OCI-LY7 (cell line): ENCODE data around the gene CALD1. TPM values are rescaled to one million over a fixed set of nuclear protein-coding genes. Genes with fewer than 3 reads are reported as not detected.

ENCODE experiments used
- BruUV-seq: library from RNA; stranded (reverse); fragments of 400-500 nt; replicated peaks from 2 replicates; lab custom pipeline; 2021; lab: Mats Ljungman, UMichigan
- CTCF ChIA-PET: fragments of 300-600 bp; sonication (Branson Sonifier 250); formaldehyde crosslinking; loops from one replicate; lab custom pipeline; 2022; ENCODE audit warnings: antibody characterized with exemption; ENCODE audit not compliant: unreplicated experiment; lab: Charles Lee
- POLR2A ChIA-PET: fragments of 300-600 bp; sonication (Branson Sonifier 250); formaldehyde crosslinking; loops from one replicate; lab custom pipeline; 2022; ENCODE audit warnings: antibody characterized with exemption; lab: Charles Lee
- DNase-seq: peaks from one replicate; pipeline ENCODE4 v3.0.0-alpha.2; 2015; ENCODE audit warnings: low spot score
- H2AFZ ChIP-seq: fragments of 200-600 bp; sonication (generic), shearing (Covaris generic); 2 replicates; pipeline ENCODE4 v1.6.1; 2014; ENCODE audit warnings: mild to moderate bottlenecking, antibody characterized with exemption, low read length, moderate library complexity
- H3K27ac ChIP-seq: fragments of 200-600 bp; sonication (generic); 2 replicates; pipeline ENCODE4 v1.5.1; 2014; ENCODE audit warnings: mixed run types, low read depth, mild to moderate bottlenecking, moderate library complexity, low read length, inconsistent platforms; ENCODE audit not compliant: poor library complexity, severe bottlenecking
- H3K36me3 ChIP-seq: fragments of 200-600 bp; sonication (generic); 2 replicates; pipeline ENCODE4 v1.6.1; 2014; ENCODE audit warnings: mild to moderate bottlenecking, antibody characterized with exemption, low read length, moderate library complexity, mixed read lengths; ENCODE audit not compliant: insufficient read depth
- H3K4me1 ChIP-seq: fragments of 200-600 bp; sonication (generic); 2 replicates; pipeline ENCODE4 v1.5.1; 2014; ENCODE audit warnings: mild to moderate bottlenecking, low read length; ENCODE audit not compliant: insufficient read depth, poor library complexity, severe bottlenecking
- H3K4me2 ChIP-seq: fragments of 200-600 bp; sonication (generic); 2 replicates; pipeline ENCODE4 v1.6.1; 2014; ENCODE audit warnings: mild to moderate bottlenecking, low read length
- H3K4me3 ChIP-seq: fragments of 200-600 bp; sonication (generic); 2 replicates; pipeline ENCODE4 v1.5.1; 2014; ENCODE audit warnings: mild to moderate bottlenecking, low read depth, low read length; ENCODE audit not compliant: poor library complexity, severe bottlenecking
- H3K79me2 ChIP-seq: fragments of 200-600 bp; sonication (generic); 2 replicates; pipeline ENCODE4 v1.6.1; 2016; ENCODE audit warnings: low read depth, mild to moderate bottlenecking, low read length, moderate library complexity, mixed read lengths; ENCODE audit not compliant: insufficient read depth
- H3K9me2 ChIP-seq: fragments of 200-600 bp; sonication (generic); 2 replicates; pipeline ENCODE4 v1.6.1; 2016; ENCODE audit warnings: mild to moderate bottlenecking, low read length, mixed read lengths; ENCODE audit not compliant: insufficient read depth
- H3K9me3 ChIP-seq: fragments of 200-600 bp; sonication (generic); 2 replicates; pipeline ENCODE4 v1.6.1; 2014; ENCODE audit warnings: mild to moderate bottlenecking, mixed run types, low read length, mixed read lengths
- H4K20me1 ChIP-seq: fragments of 200-600 bp; sonication (generic); 2 replicates; pipeline ENCODE4 v1.6.1; 2014; ENCODE audit warnings: mild to moderate bottlenecking, antibody characterized with exemption, low read length, moderate library complexity, mixed read lengths; ENCODE audit not compliant: insufficient read depth
- EZH2phosphoT487 ChIP-seq: fragments of 200-600 bp; sonication (generic); IDR thresholded peaks from 2 replicates; pipeline ENCODE4 v1.6.1; 2018; ENCODE audit warnings: low read depth, borderline replicate concordance, mild to moderate bottlenecking, mixed run types, antibody characterized with exemption, low read length, moderate library complexity, mixed read lengths
- intact Hi-C: fragments of 100-400 bp; cut with micrococcal nuclease; formaldehyde crosslinking; loops from one replicate; pipeline ENCODE4 v1.10.0; 2022; ENCODE audit not compliant: unreplicated experiment
- total RNA-seq, 2 experiments: library from RNA; depleted of rRNA in 1 of 2; stranded (reverse); fragments of >200 nt in 1 of 2; shearing (Covaris generic) in 1 of 2; gene quantifications; 2 replicates each; pipeline ENCODE4 v1.2.3, GENCODE V29; 2014 to 2022
- TF ChIP-seq, protein P1 (sequence below): fragments of 200-600 bp; sonication (generic); conservative IDR thresholded peaks from 2 replicates; pipeline ENCODE4 v1.5.1; 2014; ENCODE audit warnings: mild to moderate bottlenecking, antibody characterized with exemption, low read length, moderate library complexity, mixed read lengths

The CALD1 gene
- total RNA-seq, 2 experiments from 2014 or later = 0.25 to 0.49 TPM

DNA sequence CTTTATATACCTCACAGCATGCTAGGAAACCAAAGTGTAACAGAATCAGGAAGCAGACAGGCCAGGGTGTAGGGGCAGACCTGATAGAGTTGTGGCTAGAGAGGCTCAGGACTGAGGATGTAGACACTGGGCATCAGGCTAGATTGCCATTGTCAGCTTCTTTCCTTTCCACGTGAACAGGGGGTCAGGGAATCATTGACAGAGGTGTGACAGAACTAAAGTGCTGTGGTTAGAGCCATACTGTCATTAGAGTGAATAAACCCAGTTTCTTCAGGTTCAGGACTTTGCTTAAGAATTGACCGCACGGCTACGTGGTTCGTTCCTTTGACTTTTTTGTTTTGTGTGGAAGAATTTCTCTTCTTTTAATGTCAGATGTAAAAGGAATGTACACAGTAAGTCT, 90.7 kb downstream of the CALD1 start:
- Histone ChIP-seq H3K79me2 (no peaks in the 10 kb centered on the region), H3K27ac (no peak overlapping the region), H3K4me2 (no peak overlapping the region), H3K4me1 (no peaks in the 10 kb centered on the region), H3K36me3 (no peaks in the 10 kb centered on the region), H3K4me3 (no peak overlapping the region), H2AFZ (no peak overlapping the region), H4K20me1 (no peaks in the 10 kb centered on the region), H3K9me2 (no peaks in the 10 kb centered on the region), H3K9me3 (no peaks in the 10 kb centered on the region)
- intact Hi-C loops = no loop called here
- no TSS peak for BruUV-seq
- POLR2A ChIA-PET = no interaction called here
- no peak for DNase-seq
- CTCF ChIA-PET = no interaction called here
- TF ChIP-seq EZH2phosphoT487 = no peak
- TF ChIP-seq, protein P1, sequence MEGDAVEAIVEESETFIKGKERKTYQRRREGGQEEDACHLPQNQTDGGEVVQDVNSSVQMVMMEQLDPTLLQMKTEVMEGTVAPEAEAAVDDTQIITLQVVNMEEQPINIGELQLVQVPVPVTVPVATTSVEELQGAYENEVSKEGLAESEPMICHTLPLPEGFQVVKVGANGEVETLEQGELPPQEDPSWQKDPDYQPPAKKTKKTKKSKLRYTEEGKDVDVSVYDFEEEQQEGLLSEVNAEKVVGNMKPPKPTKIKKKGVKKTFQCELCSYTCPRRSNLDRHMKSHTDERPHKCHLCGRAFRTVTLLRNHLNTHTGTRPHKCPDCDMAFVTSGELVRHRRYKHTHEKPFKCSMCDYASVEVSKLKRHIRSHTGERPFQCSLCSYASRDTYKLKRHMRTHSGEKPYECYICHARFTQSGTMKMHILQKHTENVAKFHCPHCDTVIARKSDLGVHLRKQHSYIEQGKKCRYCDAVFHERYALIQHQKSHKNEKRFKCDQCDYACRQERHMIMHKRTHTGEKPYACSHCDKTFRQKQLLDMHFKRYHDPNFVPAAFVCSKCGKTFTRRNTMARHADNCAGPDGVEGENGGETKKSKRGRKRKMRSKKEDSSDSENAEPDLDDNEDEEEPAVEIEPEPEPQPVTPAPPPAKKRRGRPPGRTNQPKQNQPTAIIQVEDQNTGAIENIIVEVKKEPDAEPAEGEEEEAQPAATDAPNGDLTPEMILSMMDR = no peak

DNA sequence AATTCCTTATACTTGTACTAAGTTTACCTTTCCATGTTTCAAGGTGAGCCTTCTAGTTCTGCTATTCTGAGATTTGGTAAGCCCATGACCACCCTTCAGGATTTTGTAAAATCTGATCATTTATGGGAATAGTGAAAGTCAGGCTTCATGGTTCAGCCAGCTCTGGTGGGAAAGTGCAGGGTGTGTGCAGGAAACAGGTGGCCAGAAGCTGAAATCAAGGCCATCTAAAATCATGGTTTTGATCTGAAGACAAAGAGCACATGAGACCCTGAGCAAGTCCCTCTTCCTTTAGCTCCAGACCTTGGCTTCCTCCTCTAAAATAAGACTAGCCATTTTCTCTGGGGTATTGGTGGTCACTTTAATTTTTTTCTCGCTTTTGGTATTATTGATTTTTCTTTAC, 91.3 kb downstream of the CALD1 start:
- intact Hi-C loops = no loop called here
- no peaks in the 10 kb centered on the region for H4K20me1 ChIP-seq
- no TSS peak for BruUV-seq
- H3K4me3 ChIP-seq = no peak overlapping the region
- no peaks in the 10 kb centered on the region for H3K79me2 ChIP-seq
- no peak overlapping the region for H3K27ac ChIP-seq
- H3K9me2 ChIP-seq = no peaks in the 10 kb centered on the region
- H2AFZ ChIP-seq = no peak overlapping the region
- POLR2A ChIA-PET = interaction anchor here (0.6 kb wide), 2 partner anchors 30 to 1290 kb away, joined by 3 read pairs; no protein-coding TSS in a partner anchor
- no peaks in the 10 kb centered on the region for H3K36me3 ChIP-seq
- H3K9me3 ChIP-seq = no peaks in the 10 kb centered on the region
- CTCF ChIA-PET = no interaction called here
- no peak for TF ChIP-seq EZH2phosphoT487
- TF ChIP-seq, protein P1 = no peak
- H3K4me1 ChIP-seq = no peaks in the 10 kb centered on the region
- H3K4me2 ChIP-seq = no peak overlapping the region
- DNase-seq = no peak

DNA sequence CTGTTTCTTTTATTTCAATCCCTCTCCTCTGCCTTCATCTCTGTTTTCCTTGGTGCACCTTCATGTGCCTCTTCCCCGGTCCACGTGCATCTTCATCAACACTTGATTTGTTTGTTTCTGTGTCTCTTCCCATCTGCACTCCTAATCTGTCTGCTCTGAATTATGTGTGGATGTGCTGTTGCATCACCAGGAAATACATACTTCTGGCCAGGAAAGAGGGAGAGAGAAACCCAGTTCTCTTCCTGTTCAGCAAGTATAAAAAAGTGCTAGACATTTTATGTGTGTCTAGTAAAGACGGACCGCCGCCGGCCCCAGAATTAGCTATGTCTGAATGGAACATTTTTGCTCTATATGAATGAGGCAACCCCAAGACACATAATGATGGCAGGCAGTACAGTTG, 93.8 kb downstream of the CALD1 start:
- Histone ChIP-seq H4K20me1 (no peaks in the 10 kb centered on the region), H3K4me2 (no peak overlapping the region), H3K36me3 (no peaks in the 10 kb centered on the region), H3K4me1 (no peaks in the 10 kb centered on the region), H2AFZ (no peak overlapping the region), H3K27ac (no peak overlapping the region), H3K4me3 (no peak overlapping the region), H3K9me2 (no peaks in the 10 kb centered on the region), H3K79me2 (no peaks in the 10 kb centered on the region), H3K9me3 (no peaks in the 10 kb centered on the region)
- no TSS peak for BruUV-seq
- POLR2A ChIA-PET = no interaction called here
- no peak for DNase-seq
- no peak for TF ChIP-seq EZH2phosphoT487
- TF ChIP-seq, protein P1 = no peak
- intact Hi-C loops = no loop called here
- CTCF ChIA-PET = no interaction called here
